ENCODE data around the gene DIP2A.
"Not testable (repeated sequence)": the region's sequence is repeated elsewhere in the genome, so short reads cannot be mapped to it uniquely, and the experiment has no call there.

Gene DIP2A

DNA sequence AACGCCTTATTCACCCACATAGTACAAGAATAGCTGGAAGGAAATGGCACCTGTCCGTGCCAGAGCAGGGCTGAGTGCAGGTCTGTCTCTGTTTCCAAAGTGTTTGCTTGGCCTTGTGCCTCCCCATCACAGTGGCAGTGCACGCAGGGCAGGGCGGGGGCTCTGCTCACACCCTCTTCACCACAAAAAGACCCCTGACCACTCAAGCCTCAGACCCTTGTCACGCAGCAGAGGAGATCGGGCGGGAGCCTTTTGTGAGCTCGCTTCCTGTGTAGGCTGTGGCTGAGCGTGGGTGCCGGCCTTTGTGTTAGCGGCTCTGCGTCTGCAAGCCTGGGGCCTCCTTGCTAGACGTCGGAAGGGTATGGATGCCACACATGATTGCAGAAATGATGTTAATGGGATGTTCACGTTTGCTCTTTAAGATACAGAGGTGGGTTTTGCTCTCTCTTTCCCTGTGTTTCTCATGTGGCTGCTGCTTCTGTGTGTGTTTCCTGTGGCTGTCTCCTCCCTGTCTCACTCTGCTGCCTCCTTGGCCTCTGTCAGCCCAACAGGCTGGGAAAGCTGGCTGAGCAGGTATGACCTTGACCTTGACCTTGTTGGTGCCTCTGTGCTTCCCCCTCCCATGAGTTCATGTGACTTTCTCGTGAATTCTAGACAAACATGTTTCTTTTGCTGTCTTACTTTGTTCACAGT is 100.7 kb downstream of the DIP2A start:
- no peak for FAIRE-seq

GRCh38 chr21:46560568-46561444 is 102.1 kb downstream of the DIP2A start:
- FAIRE-seq = no peak

- FAIRE-seq = no peak
Measured at GRCh38 chr21:46561445-46562090, 102.9 kb downstream of the DIP2A start.

- FAIRE-seq = no peak
Measured at GRCh38 chr21:46562472-46562871, 103.8 kb downstream of the DIP2A start.

GRCh38 chr21:46562964-46563607 is 104.4 kb downstream of the DIP2A start:
- FAIRE-seq = no peak

- FAIRE-seq = no peak
Measured at GRCh38 chr21:46564391-46564790, 105.7 kb downstream of the DIP2A start.

- no peak for FAIRE-seq
Measured at GRCh38 chr21:46567348-46567747, 108.7 kb downstream of the DIP2A start.

GRCh38 chr21:46568562-46568961 is 109.9 kb downstream of the DIP2A start:
- FAIRE-seq = no peak

GRCh38 chr21:46569081-46569480 is 110.4 kb downstream of the DIP2A start:
- FAIRE-seq = no peak

GRCh38 chr21:46570119-46570518 is 111.4 kb downstream of the DIP2A start:
- no peak for FAIRE-seq

DNA sequence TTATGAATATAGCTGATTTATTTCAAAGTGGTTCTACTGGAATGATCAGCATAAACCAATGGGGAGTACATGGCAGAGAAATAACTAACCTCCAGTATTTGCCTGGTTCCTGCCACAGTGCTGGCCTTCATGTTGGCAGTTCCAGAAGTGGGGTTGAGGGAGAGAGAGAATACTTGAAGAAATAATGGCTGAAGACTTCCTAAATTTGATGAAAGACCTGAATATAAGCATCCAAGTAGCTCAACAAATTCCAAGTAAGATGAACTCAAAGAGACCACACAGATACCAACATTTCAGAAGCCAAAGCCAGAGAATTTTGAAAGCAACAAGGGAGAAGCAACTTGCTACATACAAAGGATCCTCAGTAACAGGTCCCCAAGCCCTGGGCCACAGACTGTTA is 111.9 kb downstream of the DIP2A start:
- FAIRE-seq = no peak

- no peak for FAIRE-seq
Measured at GRCh38 chr21:46572850-46573249, 114.2 kb downstream of the DIP2A start.

DNA sequence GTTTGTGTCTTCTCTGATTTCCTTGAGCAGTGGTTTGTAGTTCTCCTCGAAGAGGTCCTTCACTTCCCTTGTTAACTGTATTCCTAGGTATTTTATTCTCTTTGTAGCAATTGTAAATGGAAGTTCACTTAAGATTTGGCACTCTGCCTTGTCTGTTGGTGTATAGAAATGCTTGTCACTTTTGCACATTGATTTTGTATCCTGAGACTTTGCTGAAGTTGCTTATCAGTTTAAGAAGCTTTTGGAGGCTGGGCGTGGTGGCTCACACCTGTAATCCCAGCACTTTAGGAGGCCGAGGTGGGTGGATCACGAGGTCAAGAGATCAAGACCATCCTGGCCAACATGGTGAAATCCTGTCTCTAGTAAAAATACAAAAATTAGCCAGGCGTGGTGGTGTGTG is 119.1 kb downstream of the DIP2A start:
- not testable (repeated sequence) for FAIRE-seq

DNA sequence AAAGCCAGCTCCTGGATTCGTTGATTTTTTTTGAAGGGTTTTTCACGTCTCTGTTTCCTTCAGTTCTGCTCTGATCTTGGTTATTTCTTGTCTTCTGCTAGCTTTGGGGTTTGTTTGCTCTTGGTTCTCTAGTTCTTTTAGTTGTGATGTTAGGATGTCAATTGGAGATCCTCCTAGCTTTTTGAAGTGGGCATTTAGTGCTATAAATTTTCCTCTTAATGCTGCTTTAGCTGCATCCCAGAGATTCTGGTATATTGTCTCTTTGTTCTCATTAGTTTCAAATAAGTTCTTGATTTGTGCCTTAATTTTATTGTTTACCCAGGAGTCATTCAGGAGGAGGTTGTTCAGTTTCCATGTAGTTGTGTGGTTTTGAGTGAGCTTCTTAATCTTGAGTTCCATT is 120.7 kb downstream of the DIP2A start:
- not testable (repeated sequence) for FAIRE-seq

DNA sequence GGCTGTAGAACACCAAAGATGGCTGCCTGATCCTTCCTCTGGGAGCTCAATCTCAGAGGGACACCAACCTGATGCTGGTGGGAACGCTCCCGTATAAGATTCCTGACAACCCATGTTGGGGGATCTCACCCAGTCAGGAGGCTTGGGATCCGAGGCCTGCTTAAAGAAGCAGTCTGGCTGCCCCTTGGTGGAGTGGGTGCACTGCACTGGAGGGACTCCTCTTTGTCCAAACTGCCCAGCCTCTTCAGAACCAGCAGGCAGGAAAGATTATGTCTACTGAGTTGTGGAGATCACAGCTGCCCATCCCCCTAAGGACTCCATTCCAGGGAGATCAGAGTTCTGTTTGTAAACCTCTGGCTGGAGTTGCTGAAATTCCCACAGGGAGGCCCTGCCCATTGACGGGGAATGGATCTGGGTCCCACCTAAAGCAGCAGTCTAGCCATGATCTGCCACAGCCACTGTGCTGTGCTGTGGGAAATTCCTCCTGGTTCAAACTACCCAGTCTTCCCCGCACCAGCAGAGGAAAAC is 123.2 kb downstream of the DIP2A start:
- no peak for FAIRE-seq

- no peak for FAIRE-seq
Measured at GRCh38 chr21:46585191-46585953, 126.7 kb downstream of the DIP2A start.

- no peak for FAIRE-seq
Measured at GRCh38 chr21:46594276-46594675, 135.6 kb downstream of the DIP2A start.

GRCh38 chr21:46596201-46596600 is 137.5 kb downstream of the DIP2A start:
- no peak for FAIRE-seq

DNA sequence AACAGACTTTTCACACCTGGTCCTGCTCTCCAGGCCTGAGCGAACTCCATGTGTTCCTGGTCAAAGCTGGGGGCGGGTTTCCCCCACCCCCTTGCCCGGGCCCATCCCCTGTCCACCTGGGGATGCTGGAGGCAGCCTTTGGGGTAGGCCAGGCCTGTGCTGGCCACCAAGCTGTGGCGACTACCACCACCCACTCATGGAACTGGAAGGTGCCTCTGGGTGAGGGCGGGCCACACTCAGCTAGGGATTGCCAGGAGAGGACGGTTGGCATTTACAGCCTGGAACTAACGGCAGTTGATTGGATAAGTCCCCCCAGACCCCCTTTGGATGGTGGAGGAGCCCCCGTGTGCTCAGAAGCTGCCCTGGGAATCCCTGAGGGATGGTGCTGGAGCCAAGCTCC is 138.3 kb downstream of the DIP2A start:
- FAIRE-seq = no peak

GRCh38 chr21:46597896-46598343 is 139.2 kb downstream of the DIP2A start:
- no peak for FAIRE-seq

DNA sequence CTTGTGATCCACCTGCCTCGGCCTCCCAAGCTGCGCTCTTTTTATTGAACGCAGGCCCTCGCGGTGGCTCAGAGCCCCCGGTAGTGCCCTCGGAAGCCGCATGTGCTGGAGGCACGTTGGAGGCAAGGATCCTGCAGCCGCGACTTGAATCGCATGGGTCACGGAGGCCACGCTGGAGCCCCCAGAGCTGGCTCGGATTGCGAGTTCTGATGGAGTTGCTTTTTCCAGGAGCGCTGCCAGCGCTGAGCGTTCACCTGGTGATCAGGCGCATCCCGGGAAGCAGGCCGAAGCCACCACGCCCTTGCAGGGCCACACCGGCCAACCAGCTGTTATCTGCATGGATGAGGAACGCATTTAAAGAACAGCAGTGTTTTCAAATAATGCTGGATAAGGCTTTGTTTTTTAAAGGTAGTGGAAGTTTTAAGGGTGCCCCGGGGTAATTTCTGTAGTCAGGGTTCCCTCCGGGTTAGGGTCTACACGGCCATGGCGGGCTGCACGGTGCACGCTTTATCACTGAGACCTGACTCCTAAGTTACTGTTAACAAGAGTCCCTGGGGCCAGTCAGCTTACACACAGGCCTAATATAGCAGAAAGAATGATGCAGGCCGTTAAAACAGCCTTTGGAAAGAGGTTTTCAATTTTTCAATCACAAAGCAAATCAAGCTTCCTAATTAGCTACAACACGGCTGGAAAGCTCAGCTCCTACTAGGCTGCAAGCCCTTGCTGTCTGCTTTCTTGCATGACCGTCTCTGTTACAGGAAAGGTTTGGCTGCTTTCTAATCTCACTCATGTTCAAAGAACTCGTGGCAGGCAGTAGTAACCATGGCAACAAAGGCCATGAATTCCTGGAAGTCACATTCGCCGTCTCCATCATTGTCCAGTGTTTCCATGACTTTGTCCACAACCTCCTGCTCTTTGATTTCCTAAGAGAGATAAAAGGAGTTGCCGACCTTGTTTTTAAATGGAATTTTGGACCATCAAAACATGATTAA is 140.2 kb downstream of the DIP2A start:
- FAIRE-seq = no peak
